Parathyroid adenoma (tissue), 2 donors: Measurements from ENCODE around the gene CTSL.
A peak's percentile ranks its signal among the peaks of the same experiment; 100 is the strongest.
"Not testable (repeated sequence)": the region's sequence is repeated elsewhere in the genome, so short reads cannot be mapped to it uniquely, and the experiment has no call there.

ENCODE experiments used
- H2AFZ ChIP-seq: fragments of 300-600 bp; sonication (generic); one replicate; pipeline ENCODE4 v1.7.0; 2017; ENCODE audit warnings: antibody characterized with exemption, mild to moderate bottlenecking
- H3K27ac ChIP-seq: fragments of 300-600 bp; sonication (generic); one replicate; pipeline ENCODE4 v1.7.0; 2017
- H3K27me3 ChIP-seq: fragments of 300-600 bp; sonication (generic); one replicate; pipeline ENCODE4 v1.7.0; 2017; ENCODE audit warnings: low read length; ENCODE audit not compliant: control insufficient read depth, insufficient read depth
- H3K36me3 ChIP-seq: fragments of 300-600 bp; sonication (generic); one replicate; pipeline ENCODE4 v1.7.0; 2017; ENCODE audit warnings: low read length; ENCODE audit not compliant: control insufficient read depth, insufficient read depth
- H3K4me1 ChIP-seq: fragments of 300-600 bp; sonication (generic); one replicate; pipeline ENCODE4 v1.7.0; 2017; ENCODE audit warnings: control low read depth
- H3K4me2 ChIP-seq: fragments of 300-600 bp; sonication (generic); one replicate; pipeline ENCODE4 v1.7.0; 2017; ENCODE audit warnings: low read length
- H3K4me3 ChIP-seq: fragments of 300-600 bp; sonication (generic); one replicate; pipeline ENCODE4 v1.7.0; 2017; ENCODE audit warnings: low read depth, low read length
- H3K79me2 ChIP-seq: fragments of 300-600 bp; sonication (generic); one replicate; pipeline ENCODE4 v1.7.0; 2017; ENCODE audit warnings: control low read depth
- H3K9ac ChIP-seq: fragments of 300-600 bp; sonication (generic); one replicate; pipeline ENCODE4 v1.7.0; 2017; ENCODE audit warnings: mild to moderate bottlenecking
- H3K9me3 ChIP-seq: fragments of 300-600 bp; sonication (generic); one replicate; pipeline ENCODE4 v1.7.0; 2017; ENCODE audit warnings: low read length; ENCODE audit not compliant: control insufficient read depth
- CTCF ChIP-seq: fragments of 300-600 bp; sonication (generic); IDR thresholded peaks from one replicate; pipeline ENCODE4 v1.7.0; 2017; ENCODE audit warnings: antibody characterized with exemption, mild to moderate bottlenecking
- donor health status: primary hyperparathyroidism.

CTSL gene

GRCh38 chr9:87749335-87750035, 23.6 kb downstream of the CTSL start:
- no peaks in the 10 kb centered on the region for H3K36me3 ChIP-seq
- H3K4me1 ChIP-seq, result no peaks in the 10 kb centered on the region
- H3K79me2 ChIP-seq, result no peaks in the 10 kb centered on the region
- no peaks in the 10 kb centered on the region for H3K27me3 ChIP-seq
- no peak overlapping the region for H3K4me3 ChIP-seq
- peak overlapping the region; percentile 70 for H3K27ac ChIP-seq
- TF ChIP-seq CTCF, result no peak
- H3K4me2 ChIP-seq, result no peak overlapping the region
- no peak overlapping the region for H2AFZ ChIP-seq
- H3K9ac ChIP-seq, result no peak overlapping the region
- no peaks in the 10 kb centered on the region for H3K9me3 ChIP-seq

DNA sequence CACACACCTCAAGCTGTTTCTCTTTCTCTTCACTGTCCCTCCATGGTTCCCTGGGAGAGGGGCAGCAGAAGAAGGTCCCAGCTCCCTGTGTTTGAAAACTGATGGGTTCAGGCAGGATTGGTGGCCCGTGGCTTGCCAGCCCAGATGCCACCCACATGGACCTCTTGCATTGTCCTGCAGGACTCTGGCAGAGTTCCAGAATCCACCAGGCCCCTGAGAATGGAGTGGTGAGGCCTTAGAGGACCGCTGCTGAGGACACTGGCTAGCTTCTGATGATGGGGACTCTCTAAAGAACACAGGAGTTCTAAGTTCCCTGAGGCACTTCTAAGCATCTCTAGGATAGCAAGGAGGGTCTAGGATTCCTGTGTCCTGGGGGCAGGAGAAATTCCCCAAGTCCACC, 24.8 kb downstream of the CTSL start:
- Histone ChIP-seq H3K9me3 (no peaks in the 10 kb centered on the region), H3K4me3 (no peak overlapping the region), H3K27ac (no peak overlapping the region), H3K27me3 (no peaks in the 10 kb centered on the region), H3K4me1 (no peaks in the 10 kb centered on the region), H3K4me2 (no peak overlapping the region), H3K9ac (no peak overlapping the region), H3K79me2 (no peaks in the 10 kb centered on the region), H3K36me3 (no peaks in the 10 kb centered on the region), H2AFZ (no peak overlapping the region)
- TF ChIP-seq CTCF, result no peak

DNA sequence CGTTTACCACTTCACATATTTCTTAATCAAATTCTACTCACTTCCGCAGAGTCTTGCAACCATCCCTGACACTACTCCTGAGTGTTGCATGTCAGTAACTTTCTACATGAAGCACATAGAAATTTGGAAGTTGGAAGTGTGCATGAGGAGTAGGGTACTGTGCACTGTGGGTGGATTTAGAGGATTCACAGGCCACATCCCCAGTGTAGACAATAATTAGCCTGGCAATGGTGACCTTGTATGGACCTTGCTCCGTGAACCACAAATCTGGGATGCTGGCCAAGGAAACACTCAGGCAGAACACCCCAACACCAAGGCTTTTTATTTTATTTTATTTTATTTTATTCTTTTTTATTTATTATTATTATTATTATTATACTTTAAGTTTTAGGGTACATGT, 25.5 kb downstream of the CTSL start:
- no peak overlapping the region for H3K9ac ChIP-seq
- no peaks in the 10 kb centered on the region for H3K27me3 ChIP-seq
- no peaks in the 10 kb centered on the region for H3K4me1 ChIP-seq
- no peak overlapping the region for H3K4me2 ChIP-seq
- no peak for TF ChIP-seq CTCF
- no peaks in the 10 kb centered on the region for H3K36me3 ChIP-seq
- H3K27ac ChIP-seq, result no peak overlapping the region
- no peaks in the 10 kb centered on the region for H3K9me3 ChIP-seq
- no peaks in the 10 kb centered on the region for H3K79me2 ChIP-seq
- no peak overlapping the region for H3K4me3 ChIP-seq
- no peak overlapping the region for H2AFZ ChIP-seq

- H3K27ac ChIP-seq, result no peak overlapping the region
- no peak overlapping the region for H3K4me3 ChIP-seq
- no peaks in the 10 kb centered on the region for H3K79me2 ChIP-seq
- H3K4me2 ChIP-seq, result no peak overlapping the region
- H3K9ac ChIP-seq, result no peak overlapping the region
- H3K9me3 ChIP-seq, result no peaks in the 10 kb centered on the region
- no peaks in the 10 kb centered on the region for H3K4me1 ChIP-seq
- H2AFZ ChIP-seq, result no peak overlapping the region
- no peaks in the 10 kb centered on the region for H3K36me3 ChIP-seq
- H3K27me3 ChIP-seq, result no peaks in the 10 kb centered on the region
- TF ChIP-seq CTCF, result no peak
These were observed 25.9 kb downstream of the CTSL start for GRCh38 chr9:87751868-87752267.

DNA sequence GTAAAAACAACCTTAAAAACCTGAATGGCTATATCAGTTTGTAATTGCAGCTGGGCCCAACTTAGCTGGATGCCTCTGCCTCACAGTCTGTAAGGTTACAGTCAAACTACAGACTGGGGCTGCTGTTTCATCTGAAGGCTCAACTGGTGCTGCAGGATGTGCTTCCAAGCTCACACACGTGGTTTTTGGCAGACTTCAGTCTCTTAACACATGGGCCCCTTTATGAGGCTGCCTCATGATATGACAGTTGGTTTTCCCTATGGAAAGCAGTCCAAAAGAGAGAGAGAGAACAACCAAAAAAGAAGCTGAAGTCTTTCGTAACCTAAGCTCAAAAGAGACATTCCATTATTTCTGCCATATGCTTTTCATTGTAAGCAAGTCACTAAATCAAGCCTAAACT, 27.4 kb downstream of the CTSL start:
- no peaks in the 10 kb centered on the region for H3K36me3 ChIP-seq
- no peak overlapping the region for H3K27ac ChIP-seq
- no peak overlapping the region for H3K4me2 ChIP-seq
- no peaks in the 10 kb centered on the region for H3K4me1 ChIP-seq
- no peak overlapping the region for H2AFZ ChIP-seq
- H3K9me3 ChIP-seq, result no peaks in the 10 kb centered on the region
- no peak overlapping the region for H3K9ac ChIP-seq
- H3K79me2 ChIP-seq, result no peaks in the 10 kb centered on the region
- TF ChIP-seq CTCF, result no peak
- no peaks in the 10 kb centered on the region for H3K27me3 ChIP-seq
- H3K4me3 ChIP-seq, result no peak overlapping the region

GRCh38 chr9:87758330-87758729, 32.4 kb downstream of the CTSL start:
- H3K9ac ChIP-seq, H3K27me3 ChIP-seq, H3K27ac ChIP-seq, H3K4me3 ChIP-seq, H3K4me2 ChIP-seq, H3K36me3 ChIP-seq, H3K4me1 ChIP-seq, H2AFZ ChIP-seq, H3K9me3 ChIP-seq, H3K79me2 ChIP-seq: not testable (repeated sequence)

- not testable (repeated sequence) for H3K79me2 ChIP-seq, H3K4me1 ChIP-seq, H3K27ac ChIP-seq, H3K36me3 ChIP-seq, H3K27me3 ChIP-seq, H2AFZ ChIP-seq, H3K4me3 ChIP-seq, H3K9me3 ChIP-seq, H3K4me2 ChIP-seq, H3K9ac ChIP-seq
These were observed 34.1 kb downstream of the CTSL start for GRCh38 chr9:87759980-87760379.
